HCT116 (cell line): ENCODE results near the gene COG5. TPM values are rescaled to one million over a fixed set of nuclear protein-coding genes. Genes with fewer than 3 reads are reported as not detected.

Experiments
- ATAC-seq: fragments of 200-7000 bp; cut with Tn5 transposase; 2 replicates; pipeline ENCODE4 v1.9.1; 2020; ENCODE audit warnings: mild to moderate bottlenecking, moderate library complexity
- BruUV-seq: library from RNA; stranded (reverse); fragments of 400-500 nt; replicated peaks from 2 replicates; lab custom pipeline; 2021; lab: Mats Ljungman, UMichigan
- CTCF ChIA-PET: fragments of 300-600 bp; sonication (Branson Sonifier 250); formaldehyde crosslinking; loops from one replicate; lab custom pipeline; 2021; ENCODE audit warnings: antibody characterized with exemption; lab: Charles Lee
- POLR2A ChIA-PET: fragments of 300-600, 350-600 bp; sonication (Branson Sonifier 250); formaldehyde crosslinking; loops from one replicate; lab custom pipeline; 2021; ENCODE audit warnings: antibody characterized with exemption; lab: Charles Lee
- RAD21 ChIA-PET, 2 experiments: fragments of 300-600 bp; sonication (Branson Sonifier 250); formaldehyde crosslinking; loops; one replicate each; lab custom pipeline; 2023; ENCODE audit warnings: low total read pairs in 2 of 2; ENCODE audit not compliant: uncharacterized antibody in 2 of 2, unreplicated experiment in 2 of 2, low non-redundant PET in 1 of 2; lab: Charles Lee
- DNase-seq: peaks from one replicate; pipeline ENCODE4 v3.0.0-alpha.2; 2010; ENCODE audit warnings: low read depth, low spot score
- H2AFZ ChIP-seq: fragments of 200-600 bp; shearing (Covaris generic), sonication (generic); 2 replicates; pipeline ENCODE4 v1.6.1; 2017; ENCODE audit warnings: low read depth, mixed run types, mixed read lengths, antibody characterized with exemption, low read length; ENCODE audit not compliant: poor library complexity, severe bottlenecking
- H3K27ac ChIP-seq: 2 replicates; pipeline ENCODE4 v1.5.1; 2012; ENCODE audit warnings: low read depth, low read length
- H3K27me3 ChIP-seq: fragments of 200-600 bp; sonication (generic); 2 replicates; pipeline ENCODE4 v1.6.1; 2016; ENCODE audit warnings: mixed run types, low read length, mixed read lengths; ENCODE audit not compliant: insufficient read depth
- H3K36me3 ChIP-seq, 2 experiments: fragments of 200-500 bp in 1 of 2; fragments of 200-600 bp in 1 of 2; sonication (Bioruptor generic) in 1 of 2; sonication (generic) in 1 of 2; 2 replicates each; pipeline versions ENCODE4 v1.5.1 to v1.6.1; 2014 to 2016; ENCODE audit warnings: low read length in 2 of 2, inconsistent platforms in 1 of 2, mixed read lengths in 1 of 2, mixed run types in 1 of 2; ENCODE audit not compliant: insufficient read depth in 2 of 2, control insufficient read depth in 1 of 2
- H3K4me1 ChIP-seq, 2 experiments: fragments of 200-600 bp in 1 of 2; sonication (generic) in 1 of 2; 2 replicates each; pipeline versions ENCODE4 v1.5.1 to v1.6.1; 2012 to 2017; ENCODE audit warnings: low read length in 2 of 2, inconsistent platforms in 1 of 2, mild to moderate bottlenecking in 1 of 2, mixed read lengths in 1 of 2, mixed run types in 1 of 2, moderate library complexity in 1 of 2; ENCODE audit not compliant: insufficient read depth in 2 of 2, control insufficient read depth in 1 of 2
- H3K4me2 ChIP-seq: fragments of 200-600 bp; sonication (generic); 2 replicates; pipeline ENCODE4 v1.6.1; 2017; ENCODE audit warnings: mixed run types, low read length, mixed read lengths
- H3K4me3 ChIP-seq, 2 experiments: fragments of 200-600 bp in 1 of 2; sonication (generic) in 1 of 2; replicated peaks in 1 of 2; 2 replicates each; pipeline ENCODE4 v1.5.1; 2011 to 2016; ENCODE audit warnings: low read length in 2 of 2, control low read depth in 1 of 2, low read depth in 1 of 2, mild to moderate bottlenecking in 1 of 2, mixed read lengths in 1 of 2, mixed run types in 1 of 2
- H3K79me2 ChIP-seq: fragments of 200-600 bp; sonication (generic); 2 replicates; pipeline ENCODE4 v1.6.1; 2017; ENCODE audit warnings: mild to moderate bottlenecking, mixed run types, low read length, moderate library complexity, mixed read lengths; ENCODE audit not compliant: insufficient read depth
- H3K9ac ChIP-seq: fragments of 200-600 bp; sonication (generic); 2 replicates; pipeline ENCODE4 v1.6.1; 2016; ENCODE audit warnings: low read length, mixed read lengths
- H3K9me2 ChIP-seq: fragments of 200-600 bp; sonication (generic), shearing (Covaris generic); 2 replicates; pipeline ENCODE4 v1.6.1; 2017; ENCODE audit warnings: mixed run types, mild to moderate bottlenecking, moderate library complexity; ENCODE audit not compliant: insufficient read depth
- H3K9me3 ChIP-seq, 2 experiments: fragments of 200-500 bp in 1 of 2; fragments of 200-600 bp in 1 of 2; sonication (Bioruptor generic) in 1 of 2; sonication (generic) in 1 of 2; 2 replicates each; pipeline ENCODE4 v1.6.1; 2014 to 2017; ENCODE audit warnings: low read length in 2 of 2, mixed read lengths in 2 of 2, inconsistent platforms in 1 of 2, low read depth in 1 of 2, mild to moderate bottlenecking in 1 of 2, mixed run types in 1 of 2, moderate library complexity in 1 of 2; ENCODE audit not compliant: control insufficient read depth in 1 of 2, insufficient read depth in 1 of 2
- H4K20me1 ChIP-seq: fragments of 200-600 bp; sonication (generic), shearing (Covaris generic); 2 replicates; pipeline ENCODE4 v1.6.1; 2017; ENCODE audit warnings: mixed run types, mild to moderate bottlenecking, moderate library complexity; ENCODE audit not compliant: insufficient read depth
- CEBPB ChIP-seq: IDR thresholded peaks from 2 replicates; pipeline ENCODE4 v1.6.1; 2012; ENCODE audit warnings: low read depth
- CTCF ChIP-seq, 3 experiments: fragments of 200-600 bp in 1 of 3; sonication (generic) in 1 of 3; IDR thresholded peaks in 2 of 3; conservative IDR thresholded peaks in 1 of 3; 2 replicates each; pipeline ENCODE4 v1.5.1; 2012 to 2017; ENCODE audit warnings: low read depth in 2 of 3, low read length in 2 of 3, antibody characterized with exemption in 1 of 3, borderline replicate concordance in 1 of 3, control low read depth in 1 of 3, mild to moderate bottlenecking in 1 of 3, mixed read lengths in 1 of 3, mixed run types in 1 of 3, moderate library complexity in 1 of 3; ENCODE audit not compliant: insufficient read depth in 1 of 3
- ELF1 ChIP-seq: IDR thresholded peaks from 2 replicates; pipeline ENCODE4 v1.6.1; 2012; ENCODE audit warnings: low read depth, borderline replicate concordance
- EZH2phosphoT487 ChIP-seq: fragments of 200-600 bp; IDR thresholded peaks from 2 replicates; pipeline ENCODE4 v1.6.1; 2018; ENCODE audit warnings: antibody characterized with exemption, borderline replicate concordance
- JUND ChIP-seq: IDR thresholded peaks from 2 replicates; pipeline ENCODE4 v1.6.1; 2012
- MAX ChIP-seq: IDR thresholded peaks from 2 replicates; pipeline ENCODE4 v1.6.1; 2012
- SP1 ChIP-seq: IDR thresholded peaks from 2 replicates; pipeline ENCODE4 v1.6.1; 2012; ENCODE audit warnings: low read depth
- YY1 ChIP-seq: IDR thresholded peaks from 2 replicates; pipeline ENCODE4 v1.6.1; 2011; ENCODE audit warnings: low read length, low read depth, moderate library complexity, mild to moderate bottlenecking; ENCODE audit not compliant: insufficient replicate concordance; ENCODE audit errors: extremely low read depth
- ZBTB33 ChIP-seq: IDR thresholded peaks from 2 replicates; pipeline ENCODE4 v1.6.1; 2011; ENCODE audit warnings: mild to moderate bottlenecking, low read length, moderate library complexity; ENCODE audit not compliant: insufficient replicate concordance; ENCODE audit errors: extremely low read depth
- ZNF274 ChIP-seq: fragments of 200-500 bp; sonication (Bioruptor generic); IDR thresholded peaks from 2 replicates; pipeline ENCODE4 v1.6.1; 2014; ENCODE audit warnings: mild to moderate bottlenecking, low read depth, low read length, inconsistent platforms
- intact Hi-C: fragments of 100-400 bp; cut with micrococcal nuclease; formaldehyde crosslinking; loops from 2 replicates; pipeline ENCODE4 v1.10.0; 2022
- total RNA-seq: library from RNA; stranded (reverse); gene quantifications from one replicate; pipeline ENCODE4 v1.2.1, GENCODE V29; 2021; ENCODE audit not compliant: unreplicated experiment

COG5 gene
- total RNA-seq, 1 experiment from 2014 or later, result 30.7 TPM

GRCh38 chr7:107469929-107470328 is 93.8 kb downstream of the COG5 start, which contains the start of gene GPR22:
Gene GPR22, plus strand, starts transcription at chr7:107470057. Its CDS starts 4,004 bp downstream, at chr7:107474061.
- TF ChIP-seq YY1 (no peak), MAX (no peak), JUND (no peak), EZH2phosphoT487 (no peak), ZNF274 (no peak), ELF1 (no peak), ZBTB33 (no peak), SP1 (no peak), CEBPB (no peak), CTCF (IDR thresholded peaks at IDR 0.05 in 2 of 3, conservative IDR thresholded peaks at IDR 0.05 in 1 of 3; ENCODE audit: borderline replicate concordance in 1 of 3, insufficient read depth in 1 of 3, low read depth in 2 of 3, low read length in 2 of 3) (no peak)
- TF ChIP-seq, all 23 proteins: peak for 0
- ATAC-seq (no peak), DNase-seq (no peak)
- H3K4me1 ChIP-seq, result no peaks in the 10 kb centered on the region
- H4K20me1 ChIP-seq, result no peaks in the 10 kb centered on the region
- no peaks in the 10 kb centered on the region for H3K36me3 ChIP-seq
- H3K9me2 ChIP-seq, result no peaks in the 10 kb centered on the region
- POLR2A ChIA-PET, result no interaction called here
- H3K4me2 ChIP-seq, result no peak within 1 kb of the TSS
- H3K79me2 ChIP-seq, result no peaks in the 10 kb centered on the region
- no peak within 1 kb of the TSS for H3K9ac ChIP-seq
- intact Hi-C loops, result no loop called here
- H3K27ac ChIP-seq, result no peak within 1 kb of the TSS
- no peaks in the 10 kb centered on the region for H3K27me3 ChIP-seq
- H2AFZ ChIP-seq, result no peak within 1 kb of the TSS
- RAD21 ChIA-PET, result no interaction called here
- no peak within 1 kb of the TSS for H3K4me3 ChIP-seq
- CTCF ChIA-PET, result no interaction called here
- BruUV-seq, result no TSS peak
- no peaks in the 10 kb centered on the region for H3K9me3 ChIP-seq
